ENCODE measurements around the gene TMEM69.

DNA sequence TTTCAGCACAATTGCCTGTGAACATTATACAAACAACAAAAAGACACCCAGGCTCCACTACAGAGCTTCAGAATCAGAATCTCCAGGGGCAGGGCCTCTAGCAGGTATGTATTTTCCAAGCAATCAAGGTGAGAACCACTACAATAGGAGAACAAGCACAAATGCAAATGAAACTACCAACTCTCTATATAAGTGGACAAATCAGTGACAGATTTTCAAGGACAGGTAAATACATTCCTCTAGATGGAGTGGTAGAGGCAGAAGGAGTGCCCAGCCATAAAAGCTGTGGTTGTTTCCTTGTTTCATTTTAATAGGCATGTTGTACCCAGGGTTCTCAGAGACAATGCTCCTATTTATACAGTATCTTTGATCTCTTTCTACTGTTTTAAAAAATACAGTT, 44.0 kb upstream of the TMEM69 start:
- no peak for TF ChIP-seq POLR2AphosphoS5 (IDR thresholded peaks at IDR 0.05; ENCODE audit: low read depth, low read length)
- TF ChIP-seq POLR2A (IDR thresholded peaks at IDR 0.05; ENCODE audit: low read depth, low read length): no peak
- no peak for TF ChIP-seq TAF1 (IDR thresholded peaks at IDR 0.05; ENCODE audit: borderline replicate concordance, low read depth, low read length)

Measured in GM12892 (cell line).